Activated CD4-positive, CD25-positive, alpha-beta regulatory T cell treated with anti-CD3 and anti-CD28 coated beads, Interleukin-2, amount 50 U/mL, for 16 hours (primary cell): ENCODE data around the gene BCL2.

Experiments
- DNase-seq: peaks from one replicate; pipeline ENCODE4 v3.0.0-alpha.2; 2020; ENCODE audit warnings: low read depth, low spot score

Gene BCL2

GRCh38 chr18:63234841-63235240 lies 84.7 kb downstream of the BCL2 start:
- no peak for DNase-seq

GRCh38 chr18:63234432-63234831 lies 85.1 kb downstream of the BCL2 start:
- no peak for DNase-seq

GRCh38 chr18:63233334-63233733 lies 86.2 kb downstream of the BCL2 start:
- peak; percentile 6 for DNase-seq

- no peak for DNase-seq
Measured at GRCh38 chr18:63232826-63233225, 86.7 kb downstream of the BCL2 start.

GRCh38 chr18:63229971-63230370 lies 89.6 kb downstream of the BCL2 start:
- no peak for DNase-seq

GRCh38 chr18:63225434-63225833 lies 94.1 kb downstream of the BCL2 start:
- no peak for DNase-seq

- DNase-seq: no peak
Measured at GRCh38 chr18:63224630-63225029, 94.9 kb downstream of the BCL2 start.

- DNase-seq: no peak
Measured at GRCh38 chr18:63223837-63224236, 95.7 kb downstream of the BCL2 start.

GRCh38 chr18:63220903-63221302 lies 98.7 kb downstream of the BCL2 start:
- DNase-seq: no peak

GRCh38 chr18:63218472-63218871 lies 101.1 kb downstream of the BCL2 start:
- no peak for DNase-seq

GRCh38 chr18:63216516-63217311 lies 102.9 kb downstream of the BCL2 start:
- no peak for DNase-seq

- no peak for DNase-seq
Measured at GRCh38 chr18:63213936-63214671, 105.5 kb downstream of the BCL2 start.

GRCh38 chr18:63213331-63213900 lies 106.2 kb downstream of the BCL2 start:
- DNase-seq: no peak

- DNase-seq: no peak
Measured at GRCh38 chr18:63210521-63210920, 109.0 kb downstream of the BCL2 start.

- DNase-seq: no peak
Measured at GRCh38 chr18:63208676-63209075, 110.9 kb downstream of the BCL2 start.

GRCh38 chr18:63207835-63208234 lies 111.7 kb downstream of the BCL2 start:
- no peak for DNase-seq

GRCh38 chr18:63207143-63207790 lies 112.3 kb downstream of the BCL2 start:
- DNase-seq: no peak

- DNase-seq: no peak
Measured at GRCh38 chr18:63206433-63207142, 113.0 kb downstream of the BCL2 start.

- no peak for DNase-seq
Measured at GRCh38 chr18:63205791-63206252, 113.7 kb downstream of the BCL2 start.

- no peak for DNase-seq
Measured at GRCh38 chr18:63203497-63203896, 116.1 kb downstream of the BCL2 start.

GRCh38 chr18:63202828-63203227 lies 116.7 kb downstream of the BCL2 start:
- DNase-seq: no peak
